Putamen (tissue), 1 donor: ENCODE measurements around the gene HOXA1.

ENCODE experiments used
- DNase-seq: peaks from one replicate; pipeline ENCODE4 v3.0.0-alpha.2; 2016; ENCODE audit warnings: low spot score

HOXA1 gene

GRCh38 chr7:27105301-27106031 lies 9.7 kb upstream of the HOXA1 start:
- no peak for DNase-seq

- no peak for DNase-seq
Measured at GRCh38 chr7:27104341-27105058, 8.7 kb upstream of the HOXA1 start.

GRCh38 chr7:27103489-27104226 lies 7.9 kb upstream of the HOXA1 start:
- DNase-seq: no peak

GRCh38 chr7:27102581-27103442 lies 7.0 kb upstream of the HOXA1 start, which contains the start of gene HOXA2:
Gene HOXA2, minus strand, starts transcription at chr7:27102683. Its CDS starts 183 bp downstream, at chr7:27102500.
- DNase-seq: no peak

- DNase-seq: no peak
Measured at GRCh38 chr7:27101957-27102580, 6.3 kb upstream of the HOXA1 start.

- DNase-seq: no peak
Measured at GRCh38 chr7:27101171-27101956, 5.6 kb upstream of the HOXA1 start.

- DNase-seq: no peak
Measured at GRCh38 chr7:27100694-27101170, 4.9 kb upstream of the HOXA1 start.

- DNase-seq: no peak
Measured at GRCh38 chr7:27099453-27100370, 3.9 kb upstream of the HOXA1 start.

GRCh38 chr7:27098578-27099451 lies 3.0 kb upstream of the HOXA1 start:
- DNase-seq: no peak

GRCh38 chr7:27097686-27098577 lies 2.1 kb upstream of the HOXA1 start:
- DNase-seq: no peak

- DNase-seq: no peak
Measured at GRCh38 chr7:27096768-27097514, 1.1 kb upstream of the HOXA1 start.

GRCh38 chr7:27095050-27095896 lies 527 bp downstream of the HOXA1 start:
- DNase-seq: no peak

GRCh38 chr7:27094304-27095049 lies 1.3 kb downstream of the HOXA1 start:
- DNase-seq: no peak

- no peak for DNase-seq
Measured at GRCh38 chr7:27093184-27093895, 2.5 kb downstream of the HOXA1 start.
